IPS DF 4.7 (cell line): ENCODE data around the gene KRTAP3-2.

ENCODE experiments used
- DNase-seq: peaks from one replicate; pipeline ENCODE4 v3.0.0-alpha.2; 2013; ENCODE audit warnings: low spot score; ENCODE audit errors: extremely low read depth

KRTAP3-2 gene

DNA sequence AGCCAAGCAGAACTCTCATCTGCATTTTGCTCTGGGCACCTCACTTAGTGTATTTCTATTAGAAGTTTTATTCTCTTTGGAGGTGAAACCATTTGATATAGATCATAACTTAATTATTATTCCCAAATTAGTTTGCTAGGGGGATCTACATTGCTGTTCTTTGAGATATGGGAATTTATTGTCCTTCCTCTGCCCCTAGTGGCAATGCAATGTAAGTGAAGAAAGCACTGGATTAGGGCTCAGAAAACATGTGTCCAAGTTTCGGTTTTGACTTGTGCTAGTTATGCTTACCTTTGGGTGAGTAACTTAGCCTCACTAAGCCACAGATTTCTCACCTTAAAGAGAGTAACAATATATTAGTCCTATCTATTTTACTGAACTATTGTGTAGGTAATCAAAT, 35.9 kb downstream of the KRTAP3-2 start:
- no peak for DNase-seq

GRCh38 chr17:40962059-40962561, 37.6 kb downstream of the KRTAP3-2 start:
- DNase-seq = no peak

DNA sequence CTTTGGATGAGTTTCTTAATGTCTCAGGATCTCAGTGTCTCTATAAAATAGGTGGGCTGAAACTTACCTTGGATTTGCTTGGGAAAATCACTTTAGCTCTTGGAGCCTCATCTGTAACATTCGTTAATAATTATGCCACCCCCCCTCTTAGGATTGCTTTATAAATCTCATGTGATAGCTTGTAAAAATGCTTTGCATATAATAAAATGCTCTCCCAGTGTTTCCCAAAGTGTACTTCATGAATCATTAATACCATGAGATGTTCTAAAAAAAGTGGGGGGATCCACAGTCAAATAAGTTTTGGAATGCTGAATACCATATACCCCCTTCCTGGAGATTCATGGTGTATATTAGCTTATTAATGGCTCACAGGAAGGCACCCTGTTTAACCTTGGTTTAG, 38.1 kb downstream of the KRTAP3-2 start:
- DNase-seq = no peak

DNA sequence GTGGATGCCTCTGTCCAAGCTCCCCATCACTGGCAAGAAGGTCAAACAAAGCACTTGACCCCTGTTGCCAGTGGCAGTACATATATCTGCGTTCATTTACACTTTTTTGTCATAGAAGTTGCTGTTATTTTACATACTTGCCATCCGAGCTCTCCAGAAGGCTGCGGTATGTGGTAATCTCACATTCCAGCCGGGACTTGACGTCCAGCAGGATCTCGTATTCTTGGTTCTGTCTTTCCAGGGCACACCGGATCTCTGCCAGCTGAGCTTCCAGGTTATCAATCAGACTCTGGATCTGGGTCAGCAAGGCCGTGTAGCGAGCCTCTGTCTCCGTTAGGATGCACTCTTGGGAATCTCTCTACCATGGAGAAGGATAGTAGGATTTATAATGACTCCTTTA, 39.6 kb downstream of the KRTAP3-2 start:
- DNase-seq = no peak

- no peak for DNase-seq
These were observed 41.4 kb downstream of the KRTAP3-2 start for GRCh38 chr17:40958086-40958953.

DNA sequence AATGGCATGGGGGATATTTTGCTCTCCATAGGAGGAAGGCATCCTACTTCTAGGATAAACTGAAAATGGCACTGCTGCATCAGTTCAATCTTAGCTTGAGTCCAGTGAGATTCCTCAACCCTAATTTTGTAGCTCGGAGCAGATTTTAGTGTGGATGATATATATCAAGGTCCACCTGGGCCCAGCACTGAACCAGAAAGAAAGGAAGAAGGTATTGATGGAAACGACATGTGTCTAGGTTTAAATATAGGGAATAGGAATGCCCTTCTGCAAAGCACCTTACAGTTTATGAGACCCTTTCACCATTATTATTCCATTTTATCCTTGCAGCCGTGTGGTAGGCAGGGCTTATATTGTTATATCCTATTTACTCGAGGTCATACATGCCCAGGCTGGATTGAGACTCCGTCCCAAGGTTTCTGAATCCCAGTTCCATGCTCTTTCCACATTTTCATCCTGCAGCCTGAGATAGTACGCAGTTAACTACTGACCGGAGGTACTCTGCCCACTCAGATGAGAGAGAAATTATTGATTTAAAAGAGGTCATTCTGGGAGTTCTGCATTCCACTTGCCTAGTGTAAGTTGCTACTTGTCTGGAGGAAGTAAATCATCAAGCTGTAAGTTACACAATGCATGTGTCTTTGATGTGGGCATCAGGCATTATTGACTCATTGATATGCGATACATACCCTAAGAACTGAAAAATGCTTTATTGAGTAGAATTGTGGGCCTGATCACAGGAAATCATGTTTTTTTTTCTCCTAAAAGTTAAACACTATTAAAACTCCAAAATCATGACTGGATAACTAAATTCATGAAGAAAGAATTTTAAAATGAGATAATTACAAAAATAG, 43.1 kb downstream of the KRTAP3-2 start:
- no peak for DNase-seq

- DNase-seq = no peak
These were observed 45.8 kb downstream of the KRTAP3-2 start for GRCh38 chr17:40953881-40954280.

- no peak for DNase-seq
These were observed 47.0 kb downstream of the KRTAP3-2 start for GRCh38 chr17:40952661-40953060.

- DNase-seq = no peak
These were observed 47.6 kb downstream of the KRTAP3-2 start for GRCh38 chr17:40952154-40952553.

DNA sequence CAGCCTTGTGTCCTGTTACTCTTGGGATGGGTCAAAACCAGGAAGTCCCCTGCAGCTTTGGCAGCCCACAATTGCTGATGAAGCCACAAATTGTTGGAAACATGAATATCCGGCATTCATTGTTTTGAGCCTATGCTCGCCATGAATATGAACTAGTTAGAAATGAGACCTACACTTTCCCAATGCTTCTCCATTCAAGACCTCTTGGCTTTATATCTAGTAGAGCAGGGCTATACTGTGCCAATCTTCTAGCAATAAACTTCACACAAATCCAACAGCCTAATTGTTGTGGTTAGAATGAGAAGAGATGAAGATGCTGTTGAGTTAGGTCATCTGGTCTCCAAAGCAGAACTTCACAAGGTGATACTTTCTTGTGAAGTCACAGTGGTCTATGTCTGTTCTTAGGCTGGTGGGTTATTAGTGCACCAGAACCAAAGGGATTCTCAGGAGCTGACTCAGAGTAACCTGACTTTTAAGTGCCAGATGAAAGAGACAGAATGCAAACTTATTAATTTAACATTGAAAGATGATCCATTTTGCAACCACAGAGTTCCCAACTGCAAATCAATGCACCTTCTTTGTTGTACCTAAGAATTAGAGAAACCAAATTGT, 48.6 kb downstream of the KRTAP3-2 start:
- DNase-seq = no peak

DNA sequence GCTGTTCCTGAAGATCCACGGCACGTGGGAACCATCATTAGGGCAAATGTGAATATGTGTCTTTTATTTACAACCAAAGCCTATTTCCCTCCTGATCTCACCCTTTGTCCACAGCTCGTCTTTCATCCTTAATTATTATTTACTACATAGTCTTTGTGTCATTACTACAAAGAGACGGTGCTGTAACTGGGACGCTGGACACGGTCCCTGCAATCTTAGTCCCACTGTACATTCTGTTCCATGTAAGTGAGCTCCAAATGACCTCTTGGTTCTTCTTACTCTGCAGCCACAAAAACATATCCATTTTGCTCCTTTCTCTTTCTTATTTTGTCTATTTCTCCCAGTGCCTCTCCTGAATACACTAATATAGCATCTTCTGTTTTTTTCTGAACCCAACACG, 49.5 kb downstream of the KRTAP3-2 start:
- DNase-seq = no peak

GRCh38 chr17:40949418-40949817, 50.3 kb downstream of the KRTAP3-2 start:
- DNase-seq = no peak
